ENCODE results near the gene MEF2C.

GRCh38 chr5:88688984-88689667, 193.9 kb downstream of the MEF2C start:
- TF ChIP-seq, protein P1, sequence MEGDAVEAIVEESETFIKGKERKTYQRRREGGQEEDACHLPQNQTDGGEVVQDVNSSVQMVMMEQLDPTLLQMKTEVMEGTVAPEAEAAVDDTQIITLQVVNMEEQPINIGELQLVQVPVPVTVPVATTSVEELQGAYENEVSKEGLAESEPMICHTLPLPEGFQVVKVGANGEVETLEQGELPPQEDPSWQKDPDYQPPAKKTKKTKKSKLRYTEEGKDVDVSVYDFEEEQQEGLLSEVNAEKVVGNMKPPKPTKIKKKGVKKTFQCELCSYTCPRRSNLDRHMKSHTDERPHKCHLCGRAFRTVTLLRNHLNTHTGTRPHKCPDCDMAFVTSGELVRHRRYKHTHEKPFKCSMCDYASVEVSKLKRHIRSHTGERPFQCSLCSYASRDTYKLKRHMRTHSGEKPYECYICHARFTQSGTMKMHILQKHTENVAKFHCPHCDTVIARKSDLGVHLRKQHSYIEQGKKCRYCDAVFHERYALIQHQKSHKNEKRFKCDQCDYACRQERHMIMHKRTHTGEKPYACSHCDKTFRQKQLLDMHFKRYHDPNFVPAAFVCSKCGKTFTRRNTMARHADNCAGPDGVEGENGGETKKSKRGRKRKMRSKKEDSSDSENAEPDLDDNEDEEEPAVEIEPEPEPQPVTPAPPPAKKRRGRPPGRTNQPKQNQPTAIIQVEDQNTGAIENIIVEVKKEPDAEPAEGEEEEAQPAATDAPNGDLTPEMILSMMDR (IDR thresholded peaks at IDR 0.05) = no peak
- no peak for TF ChIP-seq POLR2A (IDR thresholded peaks at IDR 0.05)
